Liver (tissue), 9 donors: ENCODE measurements around the gene DNAJA4. TPM values are rescaled to one million over a fixed set of nuclear protein-coding genes. Genes with fewer than 3 reads are reported as not detected.
A peak's percentile ranks its signal among the peaks of the same experiment; 100 is the strongest.

Experiments
- DNase-seq: peaks from one replicate; pipeline ENCODE4 v3.0.0-alpha.2; 2017; ENCODE audit warnings: low spot score
- H3K27ac ChIP-seq, 2 donors: one replicate each; pipeline ENCODE4 v1.7.0; 2013; ENCODE audit warnings: inconsistent platforms in 2 of 2, low read length in 2 of 2, control low read depth in 1 of 2, low read depth in 1 of 2, mild to moderate bottlenecking in 1 of 2
- H3K27me3 ChIP-seq, 4 donors: one replicate each; pipeline versions ENCODE4 v1.6.1 to v1.7.0; 2013; ENCODE audit warnings: low read length in 3 of 4, inconsistent platforms in 1 of 4, mild to moderate bottlenecking in 1 of 4, moderate library complexity in 1 of 4; ENCODE audit not compliant: control insufficient read depth in 4 of 4, insufficient read depth in 4 of 4
- H3K36me3 ChIP-seq, 4 donors: one replicate each; pipeline versions ENCODE4 v1.6.1 to v1.7.0; 2013; ENCODE audit warnings: low read length in 3 of 4, mild to moderate bottlenecking in 3 of 4, low read depth in 1 of 4, moderate library complexity in 1 of 4; ENCODE audit not compliant: control insufficient read depth in 4 of 4, insufficient read depth in 3 of 4
- H3K4me1 ChIP-seq, 4 donors: one replicate each; pipeline versions ENCODE4 v1.6.1 to v1.7.0; 2013; ENCODE audit warnings: low read length in 3 of 4, mild to moderate bottlenecking in 3 of 4, moderate library complexity in 1 of 4; ENCODE audit not compliant: control insufficient read depth in 4 of 4, insufficient read depth in 4 of 4
- H3K4me3 ChIP-seq, 3 donors: one replicate each; pipeline versions ENCODE4 v1.6.1 to v1.7.0; 2013; ENCODE audit warnings: low read length in 3 of 3, control low read depth in 1 of 3, low read depth in 1 of 3, mild to moderate bottlenecking in 1 of 3
- H3K9ac ChIP-seq, 2 donors: one replicate each; pipeline ENCODE4 v1.7.0; 2013; ENCODE audit warnings: low read length in 2 of 2, mild to moderate bottlenecking in 2 of 2, moderate library complexity in 2 of 2, control low read depth in 1 of 2, low read depth in 1 of 2
- H3K9me3 ChIP-seq, 4 donors: one replicate each; pipeline versions ENCODE4 v1.6.1 to v1.7.0; 2013; ENCODE audit warnings: low read length in 3 of 4; ENCODE audit not compliant: control insufficient read depth in 4 of 4
- ATF3 ChIP-seq: IDR thresholded peaks from 2 replicates; pipeline ENCODE4 v1.6.1; 2016; ENCODE audit warnings: antibody characterized with exemption
- CTCF ChIP-seq: fragments of 150-350 bp; IDR thresholded peaks from 2 replicates; pipeline ENCODE4 v1.5.1; 2017; ENCODE audit warnings: improper control_type of control experiment, low read depth, low read length; ENCODE audit not compliant: missing input control
- EGR1 ChIP-seq, 2 donors: IDR thresholded peaks; 2 replicates each; pipeline ENCODE4 v1.6.1; 2016 to 2018; ENCODE audit warnings: antibody characterized with exemption in 2 of 2, low read depth in 2 of 2
- FOXA2 ChIP-seq: IDR thresholded peaks from 2 replicates; pipeline ENCODE4 v1.6.1; 2016; ENCODE audit warnings: antibody characterized with exemption
- GABPA ChIP-seq, 2 donors: IDR thresholded peaks in 1 of 2; conservative IDR thresholded peaks in 1 of 2; 2 replicates each; pipeline ENCODE4 v1.6.1; 2016; ENCODE audit warnings: antibody characterized with exemption in 2 of 2, mild to moderate bottlenecking in 1 of 2, moderate library complexity in 1 of 2
- HNF4A ChIP-seq, 2 donors: conservative IDR thresholded peaks; 2 replicates each; pipeline ENCODE4 v1.6.1; 2016; ENCODE audit warnings: antibody characterized with exemption in 2 of 2, mild to moderate bottlenecking in 2 of 2
- HNF4G ChIP-seq: IDR thresholded peaks from 2 replicates; pipeline ENCODE4 v1.6.1; 2016; ENCODE audit warnings: antibody characterized with exemption
- JUND ChIP-seq, 2 donors: IDR thresholded peaks; 2 replicates each; pipeline ENCODE4 v1.6.1; 2016; ENCODE audit warnings: antibody characterized with exemption in 2 of 2
- NR2F2 ChIP-seq: IDR thresholded peaks from 2 replicates; pipeline ENCODE4 v1.6.1; 2016; ENCODE audit warnings: antibody characterized with exemption
- RAD21 ChIP-seq, 2 donors: IDR thresholded peaks; 2 replicates each; pipeline ENCODE4 v1.6.1; 2016; ENCODE audit warnings: antibody characterized with exemption in 2 of 2, mild to moderate bottlenecking in 2 of 2
- REST ChIP-seq: IDR thresholded peaks from 2 replicates; pipeline ENCODE4 v1.6.1; 2016; ENCODE audit warnings: antibody characterized with exemption, mild to moderate bottlenecking
- RXRA ChIP-seq, 2 donors: IDR thresholded peaks; 2 replicates each; pipeline ENCODE4 v1.6.1; 2017 to 2018; ENCODE audit warnings: antibody characterized with exemption in 2 of 2, mild to moderate bottlenecking in 1 of 2
- SP1 ChIP-seq: IDR thresholded peaks from 2 replicates; pipeline ENCODE4 v1.6.1; 2018; ENCODE audit warnings: antibody characterized with exemption, mild to moderate bottlenecking
- YY1 ChIP-seq: IDR thresholded peaks from 2 replicates; pipeline ENCODE4 v1.6.1; 2016; ENCODE audit warnings: antibody characterized with exemption, mild to moderate bottlenecking
- WGBS: extraction: QIAGEN DNeasy Blood & Tissue Kit; methylation state at CpG from one replicate; pipeline ENCODE4 v1.1.7; 2013; 5-methylcytosine and 5-hydroxymethylcytosine counted together
- polyA plus RNA-seq, 2 donors: library from polyadenylated mRNA; stranded (reverse) in 1 of 2; unstranded in 1 of 2; fragments of 200-250 nt in 1 of 2; fragments of >200 nt in 1 of 2; fragmentation: Nextera tagmentation in 1 of 2; extraction: Ambion mirVana in 1 of 2; gene quantifications; one replicate each; pipeline versions ENCODE4 v1.2.1 to v1.2.3, GENCODE V29; 2013 to 2015
- total RNA-seq, 2 donors: library from RNA; depleted of rRNA; stranded (reverse); fragments of >200 nt; gene quantifications; one replicate each; pipeline ENCODE4 v1.2.3, GENCODE V29; 2014
- donor health status: healthy.
- donor health status: healthy.
- donor health status: healthy.
- donor health status: healthy.
- donor health status: healthy.

Gene DNAJA4
- total and polyA plus RNA-seq, 4 donors: 0.93 to 79.0 (median 2.0) TPM

GRCh38 chr15:78308422-78309032, 44.2 kb downstream of the DNAJA4 start:
- DNase-seq: peak; percentile 74
- Histone ChIP-seq H3K4me1 (peaks cover 0 to 4% (median 1%) of the 10 kb centered on the region in 4 donors), H3K4me3 (no peak overlapping the region), H3K36me3 (no peaks in the 10 kb centered on the region), H3K27ac (no peak overlapping the region), H3K9ac (no peak overlapping the region), H3K27me3 (peaks cover 0 to 4% (median 0%) of the 10 kb centered on the region in 4 donors), H3K9me3 (no peaks in the 10 kb centered on the region)
- TF ChIP-seq JUND (IDR thresholded peaks at IDR 0.05) (no peak), RAD21 (IDR thresholded peaks at IDR 0.05) (peak; percentile 95 to 96), CTCF (peak; percentile 77)
- 21% methylated on average over 9 of the region's 9 CpGs for WGBS

- no peak overlapping the region for H3K9ac ChIP-seq
- 69% methylated on average over 3 of the region's 3 CpGs for WGBS
- H3K27me3 ChIP-seq: no peaks in the 10 kb centered on the region
- no peak for DNase-seq
- no peak overlapping the region for H3K4me3 ChIP-seq
- H3K27ac ChIP-seq: no peak overlapping the region
- no peaks in the 10 kb centered on the region for H3K9me3 ChIP-seq
- no peaks in the 10 kb centered on the region for H3K36me3 ChIP-seq
- TF ChIP-seq HNF4G (no peak), HNF4A (conservative IDR thresholded peaks at IDR 0.05) (no peak), EGR1 (IDR thresholded peaks at IDR 0.05; ENCODE audit: low read depth in 2 of 2) (no peak), ATF3 (no peak), NR2F2 (no peak), JUND (IDR thresholded peaks at IDR 0.05) (no peak), FOXA2 (no peak), SP1 (no peak), RAD21 (IDR thresholded peaks at IDR 0.05) (no peak), YY1 (no peak), CTCF (no peak)
- H3K4me1 ChIP-seq: peaks cover 0 to 4% (median 1%) of the 10 kb centered on the region in 4 donors
Measured at GRCh38 chr15:78311292-78311691, 46.9 kb downstream of the DNAJA4 start.

- no peaks in the 10 kb centered on the region for H3K36me3 ChIP-seq
- H3K9me3 ChIP-seq: no peaks in the 10 kb centered on the region
- H3K27me3 ChIP-seq: no peaks in the 10 kb centered on the region
- no peak overlapping the region for H3K27ac ChIP-seq
- DNase-seq: no peak
- H3K4me3 ChIP-seq: no peak overlapping the region
- WGBS: 90% methylated on average over 4 of the region's 4 CpGs
- TF ChIP-seq HNF4G (no peak), HNF4A (conservative IDR thresholded peaks at IDR 0.05) (no peak), REST (no peak), JUND (IDR thresholded peaks at IDR 0.05) (no peak), GABPA (IDR thresholded peaks at IDR 0.05 in 1 of 2, conservative IDR thresholded peaks at IDR 0.05 in 1 of 2) (no peak), RXRA (IDR thresholded peaks at IDR 0.05) (no peak), FOXA2 (no peak), YY1 (no peak), EGR1 (IDR thresholded peaks at IDR 0.05; ENCODE audit: low read depth in 2 of 2) (no peak)
- peaks cover 0 to 4% (median 1%) of the 10 kb centered on the region in 4 donors for H3K4me1 ChIP-seq
- no peak overlapping the region for H3K9ac ChIP-seq
Measured at GRCh38 chr15:78312536-78312935, 48.2 kb downstream of the DNAJA4 start.
